Parathyroid adenoma (tissue), 2 donors: ENCODE results near the gene DCDC1.

ENCODE experiments used
- H2AFZ ChIP-seq: fragments of 300-600 bp; sonication (generic); one replicate; pipeline ENCODE4 v1.7.0; 2017; ENCODE audit warnings: antibody characterized with exemption, mild to moderate bottlenecking
- H3K27ac ChIP-seq: fragments of 300-600 bp; sonication (generic); one replicate; pipeline ENCODE4 v1.7.0; 2017
- H3K27me3 ChIP-seq: fragments of 300-600 bp; sonication (generic); one replicate; pipeline ENCODE4 v1.7.0; 2017; ENCODE audit warnings: low read length; ENCODE audit not compliant: control insufficient read depth, insufficient read depth
- H3K36me3 ChIP-seq: fragments of 300-600 bp; sonication (generic); one replicate; pipeline ENCODE4 v1.7.0; 2017; ENCODE audit warnings: low read length; ENCODE audit not compliant: control insufficient read depth, insufficient read depth
- H3K4me1 ChIP-seq: fragments of 300-600 bp; sonication (generic); one replicate; pipeline ENCODE4 v1.7.0; 2017; ENCODE audit warnings: control low read depth
- H3K4me2 ChIP-seq: fragments of 300-600 bp; sonication (generic); one replicate; pipeline ENCODE4 v1.7.0; 2017; ENCODE audit warnings: low read length
- H3K4me3 ChIP-seq: fragments of 300-600 bp; sonication (generic); one replicate; pipeline ENCODE4 v1.7.0; 2017; ENCODE audit warnings: low read depth, low read length
- H3K79me2 ChIP-seq: fragments of 300-600 bp; sonication (generic); one replicate; pipeline ENCODE4 v1.7.0; 2017; ENCODE audit warnings: control low read depth
- H3K9ac ChIP-seq: fragments of 300-600 bp; sonication (generic); one replicate; pipeline ENCODE4 v1.7.0; 2017; ENCODE audit warnings: mild to moderate bottlenecking
- H3K9me3 ChIP-seq: fragments of 300-600 bp; sonication (generic); one replicate; pipeline ENCODE4 v1.7.0; 2017; ENCODE audit warnings: low read length; ENCODE audit not compliant: control insufficient read depth
- TF ChIP-seq, protein P1 (sequence below): fragments of 300-600 bp; sonication (generic); IDR thresholded peaks from one replicate; pipeline ENCODE4 v1.7.0; 2017; ENCODE audit warnings: antibody characterized with exemption, mild to moderate bottlenecking
- donor health status: primary hyperparathyroidism.

Gene DCDC1

DNA sequence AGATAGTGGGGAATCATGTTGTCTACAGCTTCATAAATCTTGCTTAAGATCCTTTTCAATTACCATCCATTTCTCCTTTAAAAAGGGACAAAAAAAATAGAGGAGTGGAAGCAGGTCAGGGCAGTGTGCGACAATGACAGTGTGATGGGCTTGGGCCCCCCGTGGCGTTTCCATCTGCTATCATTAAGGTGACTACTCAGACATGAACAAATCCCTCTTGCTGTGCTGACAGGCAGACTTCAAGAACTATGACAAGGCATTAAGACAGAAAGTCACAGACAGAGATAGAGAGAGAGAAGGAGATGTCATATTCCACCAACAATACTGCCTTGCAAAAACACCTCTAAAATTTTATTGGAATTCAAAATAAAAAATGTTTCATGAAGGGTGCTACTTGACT is 263.2 kb downstream of the DCDC1 start:
- TF ChIP-seq, protein P1, sequence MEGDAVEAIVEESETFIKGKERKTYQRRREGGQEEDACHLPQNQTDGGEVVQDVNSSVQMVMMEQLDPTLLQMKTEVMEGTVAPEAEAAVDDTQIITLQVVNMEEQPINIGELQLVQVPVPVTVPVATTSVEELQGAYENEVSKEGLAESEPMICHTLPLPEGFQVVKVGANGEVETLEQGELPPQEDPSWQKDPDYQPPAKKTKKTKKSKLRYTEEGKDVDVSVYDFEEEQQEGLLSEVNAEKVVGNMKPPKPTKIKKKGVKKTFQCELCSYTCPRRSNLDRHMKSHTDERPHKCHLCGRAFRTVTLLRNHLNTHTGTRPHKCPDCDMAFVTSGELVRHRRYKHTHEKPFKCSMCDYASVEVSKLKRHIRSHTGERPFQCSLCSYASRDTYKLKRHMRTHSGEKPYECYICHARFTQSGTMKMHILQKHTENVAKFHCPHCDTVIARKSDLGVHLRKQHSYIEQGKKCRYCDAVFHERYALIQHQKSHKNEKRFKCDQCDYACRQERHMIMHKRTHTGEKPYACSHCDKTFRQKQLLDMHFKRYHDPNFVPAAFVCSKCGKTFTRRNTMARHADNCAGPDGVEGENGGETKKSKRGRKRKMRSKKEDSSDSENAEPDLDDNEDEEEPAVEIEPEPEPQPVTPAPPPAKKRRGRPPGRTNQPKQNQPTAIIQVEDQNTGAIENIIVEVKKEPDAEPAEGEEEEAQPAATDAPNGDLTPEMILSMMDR: no peak
- Histone ChIP-seq H3K36me3 (no peaks in the 10 kb centered on the region), H3K4me1 (no peaks in the 10 kb centered on the region), H3K4me3 (no peak overlapping the region), H3K9ac (no peak overlapping the region), H3K4me2 (no peak overlapping the region), H2AFZ (no peak overlapping the region), H3K9me3 (no peaks in the 10 kb centered on the region), H3K79me2 (no peaks in the 10 kb centered on the region), H3K27me3 (no peaks in the 10 kb centered on the region), H3K27ac (no peak overlapping the region)

DNA sequence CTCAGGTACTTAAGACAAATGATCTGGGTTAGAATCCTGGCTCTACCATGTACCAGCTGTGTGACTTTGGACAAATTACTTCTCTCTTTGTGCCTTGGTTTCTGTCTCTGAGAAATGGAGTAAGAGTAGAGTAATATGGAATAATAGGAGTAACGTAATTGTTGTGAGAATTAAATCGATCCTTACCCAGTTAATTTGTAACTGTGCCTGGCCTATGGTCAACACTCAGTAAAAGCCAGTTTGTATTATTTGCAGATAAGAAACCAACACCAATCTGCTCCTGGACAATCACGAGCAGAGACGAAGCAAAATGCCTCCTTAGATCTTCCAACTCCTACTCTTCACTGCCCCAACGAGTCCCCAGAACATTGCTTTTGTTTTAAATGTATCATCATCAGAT is 266.7 kb downstream of the DCDC1 start:
- TF ChIP-seq, protein P1: no peak
- Histone ChIP-seq H3K27me3 (no peaks in the 10 kb centered on the region), H3K79me2 (no peaks in the 10 kb centered on the region), H3K9me3 (no peaks in the 10 kb centered on the region), H3K4me1 (no peaks in the 10 kb centered on the region), H3K36me3 (no peaks in the 10 kb centered on the region), H2AFZ (no peak overlapping the region), H3K9ac (no peak overlapping the region), H3K27ac (no peak overlapping the region), H3K4me2 (no peak overlapping the region), H3K4me3 (no peak overlapping the region)

DNA sequence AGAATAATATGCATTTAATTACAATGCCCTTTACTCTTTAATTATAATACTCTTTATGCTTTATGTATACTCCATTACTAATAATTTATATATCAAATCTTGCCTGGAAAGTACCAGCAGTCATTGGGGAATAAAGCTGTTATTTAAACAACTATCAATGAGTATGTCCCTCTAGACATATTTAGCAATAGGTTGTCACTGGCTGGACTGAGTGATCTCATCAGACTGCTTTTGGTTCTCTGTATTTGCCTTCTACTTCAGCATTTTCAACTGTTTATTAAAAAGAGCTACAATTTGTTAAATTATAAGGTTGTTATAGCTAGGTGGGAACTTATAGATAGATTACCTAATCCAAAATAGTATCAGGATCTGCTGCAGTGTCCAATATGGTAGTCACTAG is 267.2 kb downstream of the DCDC1 start:
- Histone ChIP-seq H3K27ac (no peak overlapping the region), H3K27me3 (no peaks in the 10 kb centered on the region), H3K4me1 (no peaks in the 10 kb centered on the region), H3K9me3 (no peaks in the 10 kb centered on the region), H3K4me2 (no peak overlapping the region), H3K36me3 (no peaks in the 10 kb centered on the region), H3K4me3 (no peak overlapping the region), H2AFZ (no peak overlapping the region), H3K79me2 (no peaks in the 10 kb centered on the region), H3K9ac (no peak overlapping the region)
- TF ChIP-seq, protein P1: no peak

DNA sequence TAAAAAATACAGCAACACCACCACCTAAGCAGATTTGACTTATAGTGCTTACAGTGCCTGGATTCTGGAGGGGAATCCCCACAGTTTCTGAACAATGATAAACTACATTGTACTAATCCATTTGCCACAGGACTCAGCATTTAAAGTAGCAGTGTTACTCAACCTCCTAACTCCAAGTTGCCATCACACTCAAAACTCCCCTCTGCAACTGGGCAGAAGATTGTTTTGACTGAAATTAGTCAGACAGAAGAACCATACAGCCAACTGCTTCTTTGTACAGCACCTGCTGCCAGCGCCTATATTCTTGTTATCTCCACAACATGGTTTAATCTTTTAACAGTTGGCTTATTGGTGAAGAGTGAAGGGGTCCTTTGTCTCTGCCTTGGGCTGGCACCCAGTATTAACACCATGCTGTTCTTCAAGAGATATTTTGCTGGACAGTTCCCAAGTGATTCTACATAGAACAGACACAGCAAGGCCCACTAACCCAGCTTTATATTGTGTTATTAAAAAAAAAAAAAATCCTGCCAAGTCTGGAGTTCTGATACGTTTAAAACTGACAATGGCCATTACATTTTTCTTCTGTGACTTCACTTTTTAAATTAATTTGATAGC is 273.2 kb downstream of the DCDC1 start:
- H3K27me3 ChIP-seq: no peaks in the 10 kb centered on the region
- no peaks in the 10 kb centered on the region for H3K79me2 ChIP-seq
- no peak overlapping the region for H3K4me2 ChIP-seq
- no peak overlapping the region for H3K4me3 ChIP-seq
- no peaks in the 10 kb centered on the region for H3K4me1 ChIP-seq
- TF ChIP-seq, protein P1: no peak
- no peaks in the 10 kb centered on the region for H3K9me3 ChIP-seq
- no peaks in the 10 kb centered on the region for H3K36me3 ChIP-seq
- no peak overlapping the region for H3K27ac ChIP-seq
- H2AFZ ChIP-seq: no peak overlapping the region
- H3K9ac ChIP-seq: no peak overlapping the region

DNA sequence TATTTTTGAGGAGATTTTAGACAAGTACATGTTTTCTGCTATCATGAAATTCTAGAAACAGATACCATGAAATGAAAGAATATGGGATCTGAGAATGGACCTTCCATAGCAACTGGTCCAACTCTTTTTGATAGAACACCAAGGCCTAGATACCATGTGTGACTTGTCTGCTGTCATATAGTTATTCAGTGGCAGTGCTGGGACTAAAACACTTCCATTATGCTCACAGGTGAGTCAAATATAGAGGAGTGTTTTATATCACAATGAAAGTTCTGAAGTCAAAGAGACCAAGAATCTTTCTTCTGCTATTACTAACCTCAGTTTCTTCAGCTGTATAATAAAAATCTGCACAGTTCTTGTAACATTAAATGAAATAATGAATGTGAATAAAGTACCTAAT is 276.9 kb downstream of the DCDC1 start:
- Histone ChIP-seq H3K36me3 (no peaks in the 10 kb centered on the region), H3K4me1 (no peaks in the 10 kb centered on the region), H3K4me3 (no peak overlapping the region), H3K4me2 (no peak overlapping the region), H2AFZ (no peak overlapping the region), H3K27me3 (no peaks in the 10 kb centered on the region), H3K79me2 (no peaks in the 10 kb centered on the region), H3K9me3 (no peaks in the 10 kb centered on the region), H3K27ac (no peak overlapping the region), H3K9ac (no peak overlapping the region)
- TF ChIP-seq, protein P1: no peak
